ENCODE results near the gene GC.
"Not testable (repeated sequence)": the region's sequence is repeated elsewhere in the genome, so short reads cannot be mapped to it uniquely, and the experiment has no call there.

The GC gene, protein sequence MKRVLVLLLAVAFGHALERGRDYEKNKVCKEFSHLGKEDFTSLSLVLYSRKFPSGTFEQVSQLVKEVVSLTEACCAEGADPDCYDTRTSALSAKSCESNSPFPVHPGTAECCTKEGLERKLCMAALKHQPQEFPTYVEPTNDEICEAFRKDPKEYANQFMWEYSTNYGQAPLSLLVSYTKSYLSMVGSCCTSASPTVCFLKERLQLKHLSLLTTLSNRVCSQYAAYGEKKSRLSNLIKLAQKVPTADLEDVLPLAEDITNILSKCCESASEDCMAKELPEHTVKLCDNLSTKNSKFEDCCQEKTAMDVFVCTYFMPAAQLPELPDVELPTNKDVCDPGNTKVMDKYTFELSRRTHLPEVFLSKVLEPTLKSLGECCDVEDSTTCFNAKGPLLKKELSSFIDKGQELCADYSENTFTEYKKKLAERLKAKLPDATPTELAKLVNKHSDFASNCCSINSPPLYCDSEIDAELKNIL

DNA sequence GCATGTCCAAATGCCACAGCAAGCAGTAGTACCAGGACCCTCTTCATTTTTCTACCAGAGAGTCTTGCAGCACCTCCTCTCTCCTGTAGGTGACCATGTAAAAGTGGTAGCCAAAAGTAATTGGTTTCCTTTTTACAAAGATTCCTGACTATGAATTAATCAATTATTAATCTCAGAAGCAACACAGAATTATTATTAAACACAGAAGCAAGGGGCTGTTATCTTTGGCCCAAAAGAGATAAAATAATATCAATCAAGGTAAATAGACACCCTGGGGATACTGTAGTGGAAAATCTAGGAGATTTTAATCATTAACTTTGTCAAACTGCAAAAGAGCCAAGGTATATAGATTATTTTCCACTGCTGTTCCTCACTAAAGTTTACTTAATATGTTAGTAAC lies at the start of gene GC:
GC (minus strand) TSS at position 108 of the 400 bp plus-strand sequence; CDS start at position 47, 61 bp downstream.
- H3K4me1 ChIP-seq (ENCODE audit: control insufficient read depth, insufficient read depth, low read length), result no peaks in the 10 kb centered on the region
- no peaks in the 10 kb centered on the region for H3K36me3 ChIP-seq (ENCODE audit: control insufficient read depth, insufficient read depth, low read length)
- H3K27me3 ChIP-seq (ENCODE audit: control insufficient read depth, insufficient read depth, low read length), result no peaks in the 10 kb centered on the region
- no peak within 1 kb of the TSS for H3K4me3 ChIP-seq (ENCODE audit: low read length)
- DNase-seq (ENCODE audit: low read depth, low spot score), result no peak
- no peak within 1 kb of the TSS for H3K27ac ChIP-seq (ENCODE audit: low read length)
- H3K9me3 ChIP-seq (ENCODE audit: control insufficient read depth, insufficient read depth, low read length), result no peaks in the 10 kb centered on the region

GRCh38 chr4:71833232-71833900 lies 49.5 kb upstream of the GC start:
- H3K36me3 ChIP-seq (ENCODE audit: control insufficient read depth, insufficient read depth, low read length), result no peaks in the 10 kb centered on the region
- no peaks in the 10 kb centered on the region for H3K4me1 ChIP-seq (ENCODE audit: control insufficient read depth, insufficient read depth, low read length)
- no peak for DNase-seq (ENCODE audit: low read depth, low spot score)
- H3K9me3 ChIP-seq (ENCODE audit: control insufficient read depth, insufficient read depth, low read length), result no peaks in the 10 kb centered on the region
- no peaks in the 10 kb centered on the region for H3K27me3 ChIP-seq (ENCODE audit: control insufficient read depth, insufficient read depth, low read length)
- no peak overlapping the region for H3K27ac ChIP-seq (ENCODE audit: low read length)
- WGBS (ENCODE audit: insufficient coverage, insufficient read length), result no CpG with 5 or more reads among the region's 10 CpGs
- H3K4me3 ChIP-seq (ENCODE audit: low read length), result no peak overlapping the region

- no peak overlapping the region for H3K4me3 ChIP-seq (ENCODE audit: low read length)
- no peaks in the 10 kb centered on the region for H3K27me3 ChIP-seq (ENCODE audit: control insufficient read depth, insufficient read depth, low read length)
- H3K36me3 ChIP-seq (ENCODE audit: control insufficient read depth, insufficient read depth, low read length), result no peaks in the 10 kb centered on the region
- WGBS (ENCODE audit: insufficient coverage, insufficient read length), result no CpG with 5 or more reads among the region's 3 CpGs
- no peaks in the 10 kb centered on the region; the same call in 1 of the 2 replicates for H3K4me1 ChIP-seq (ENCODE audit: control insufficient read depth, insufficient read depth, low read length)
- H3K27ac ChIP-seq (ENCODE audit: low read length), result no peak overlapping the region
- DNase-seq (ENCODE audit: low read depth, low spot score), result no peak
- no peaks in the 10 kb centered on the region for H3K9me3 ChIP-seq (ENCODE audit: control insufficient read depth, insufficient read depth, low read length)
Observed at GRCh38 chr4:71832049-71832448, 48.2 kb upstream of the GC start.

DNA sequence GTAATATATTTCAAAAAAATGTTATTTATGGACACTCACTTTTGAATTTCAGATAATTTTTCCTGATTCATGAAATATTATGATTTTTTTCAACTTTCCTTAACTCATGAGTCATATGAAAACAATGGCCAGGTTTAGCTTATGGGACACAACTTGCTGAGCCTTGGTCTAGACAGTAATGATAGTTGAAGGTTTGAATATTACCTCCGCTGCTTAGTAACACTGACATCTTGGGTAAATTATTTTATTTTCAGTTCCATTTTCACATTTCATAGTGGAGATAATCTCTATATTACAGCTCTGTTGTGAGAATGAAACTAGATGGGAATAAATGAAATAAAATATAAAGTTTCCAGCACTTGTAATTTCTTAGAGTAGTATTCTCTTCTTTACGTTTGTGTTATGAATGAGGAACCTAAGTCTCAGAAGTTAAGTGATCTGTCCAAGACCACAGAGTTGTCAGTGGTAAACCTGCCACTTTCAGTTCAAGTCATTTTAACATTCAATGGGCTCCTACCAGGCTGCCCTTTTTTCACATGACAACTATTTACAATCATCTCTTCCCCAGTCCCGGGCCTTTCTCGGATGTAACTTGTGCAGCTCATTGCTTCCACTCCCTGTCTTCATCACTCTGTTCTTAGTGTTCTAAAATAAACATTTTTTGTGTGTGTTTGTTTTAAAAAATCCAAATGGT lies 46.8 kb upstream of the GC start:
- WGBS (ENCODE audit: insufficient coverage, insufficient read length), result no CpG with 5 or more reads among the region's 4 CpGs
- Histone ChIP-seq H3K9me3 (ENCODE audit: control insufficient read depth, insufficient read depth, low read length) (no peaks in the 10 kb centered on the region), H3K27ac (ENCODE audit: low read length) (no peak overlapping the region)

DNA sequence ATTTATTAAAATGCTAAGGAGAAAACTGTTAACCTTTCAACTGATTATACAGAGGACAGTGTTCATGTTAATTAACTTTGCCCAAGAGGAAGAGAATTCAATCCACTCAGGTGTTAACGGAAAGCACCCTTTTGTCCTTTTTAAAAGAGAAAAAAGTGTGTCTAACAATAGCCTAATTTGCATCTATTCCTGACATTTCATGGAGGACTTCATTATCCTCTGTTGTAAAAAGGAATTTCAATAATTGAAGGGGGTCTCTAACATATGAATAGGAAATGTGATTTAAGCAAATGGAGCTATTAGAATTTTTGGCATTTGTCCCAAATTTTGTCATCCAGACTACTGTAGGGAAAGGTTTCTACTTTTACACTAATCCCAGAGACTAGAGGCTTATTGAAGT lies 44.6 kb upstream of the GC start:
- no peak overlapping the region for H3K4me3 ChIP-seq (ENCODE audit: low read length)
- no peak for DNase-seq (ENCODE audit: low read depth, low spot score)
- H3K27ac ChIP-seq (ENCODE audit: low read length), result no peak overlapping the region
- no peaks in the 10 kb centered on the region for H3K27me3 ChIP-seq (ENCODE audit: control insufficient read depth, insufficient read depth, low read length)
- no peaks in the 10 kb centered on the region; the same call in 1 of the 2 replicates for H3K4me1 ChIP-seq (ENCODE audit: control insufficient read depth, insufficient read depth, low read length)
- WGBS (ENCODE audit: insufficient coverage, insufficient read length), result no CpG with 5 or more reads among the region's 1 CpG
- H3K36me3 ChIP-seq (ENCODE audit: control insufficient read depth, insufficient read depth, low read length), result no peaks in the 10 kb centered on the region; the same call in 1 of the 2 replicates
- no peaks in the 10 kb centered on the region for H3K9me3 ChIP-seq (ENCODE audit: control insufficient read depth, insufficient read depth, low read length)

More for the DNA sequence above, 46.8 kb upstream of the GC start:
- Histone ChIP-seq H3K27me3 (ENCODE audit: control insufficient read depth, insufficient read depth, low read length) (no peaks in the 10 kb centered on the region), H3K4me1 (ENCODE audit: control insufficient read depth, insufficient read depth, low read length) (no peaks in the 10 kb centered on the region; the same call in 1 of the 2 replicates), H3K4me3 (ENCODE audit: low read length) (no peak overlapping the region), H3K36me3 (ENCODE audit: control insufficient read depth, insufficient read depth, low read length) (no peaks in the 10 kb centered on the region)
- DNase-seq (ENCODE audit: low read depth, low spot score), result no peak

DNA sequence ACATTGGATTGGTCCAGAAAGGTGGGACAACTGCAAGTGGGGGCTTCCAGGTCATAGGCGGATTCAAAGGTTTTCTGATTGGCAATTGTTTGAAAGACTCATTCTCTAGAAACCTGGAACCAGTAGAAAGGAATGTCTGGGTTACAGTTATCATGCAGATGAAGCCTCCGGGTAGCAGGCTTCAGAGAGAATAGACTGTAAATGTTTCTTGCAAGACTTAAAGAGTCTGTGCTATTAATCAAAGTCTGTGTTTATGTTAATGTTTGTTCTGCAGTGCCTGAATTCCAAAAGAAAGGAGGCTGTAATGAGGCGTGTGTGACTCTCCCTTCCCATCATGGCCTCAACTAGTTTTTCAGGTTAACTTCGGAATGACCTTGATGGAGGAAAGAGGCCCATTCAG lies 43.9 kb upstream of the GC start:
- H3K9me3 ChIP-seq (ENCODE audit: control insufficient read depth, insufficient read depth, low read length), result no peaks in the 10 kb centered on the region
- H3K27me3 ChIP-seq (ENCODE audit: control insufficient read depth, insufficient read depth, low read length), result no peaks in the 10 kb centered on the region
- peak overlapping the region; percentile 51 for H3K27ac ChIP-seq (ENCODE audit: low read length)
- H3K4me1 ChIP-seq (ENCODE audit: control insufficient read depth, insufficient read depth, low read length), result no peaks in the 10 kb centered on the region; the same call in 1 of the 2 replicates
- no CpG with 5 or more reads among the region's 4 CpGs for WGBS (ENCODE audit: insufficient coverage, insufficient read length)
- H3K4me3 ChIP-seq (ENCODE audit: low read length), result no peak overlapping the region
- peak; percentile 48 for DNase-seq (ENCODE audit: low read depth, low spot score)
- H3K36me3 ChIP-seq (ENCODE audit: control insufficient read depth, insufficient read depth, low read length), result no peaks in the 10 kb centered on the region; the same call in 1 of the 2 replicates

GRCh38 chr4:71816676-71817303 lies 32.9 kb upstream of the GC start:
- Histone ChIP-seq H3K36me3 (ENCODE audit: control insufficient read depth, insufficient read depth, low read length) (no peaks in the 10 kb centered on the region), H3K4me3 (ENCODE audit: low read length) (no peak overlapping the region), H3K27ac (ENCODE audit: low read length) (no peak overlapping the region), H3K4me1 (ENCODE audit: control insufficient read depth, insufficient read depth, low read length) (no peaks in the 10 kb centered on the region), H3K27me3 (ENCODE audit: control insufficient read depth, insufficient read depth, low read length) (no peaks in the 10 kb centered on the region), H3K9me3 (ENCODE audit: control insufficient read depth, insufficient read depth, low read length) (no peaks in the 10 kb centered on the region)
- WGBS (ENCODE audit: insufficient coverage, insufficient read length), result no CpG with 5 or more reads among the region's 4 CpGs
- DNase-seq (ENCODE audit: low read depth, low spot score), result no peak

- H3K9me3 ChIP-seq (ENCODE audit: control insufficient read depth, insufficient read depth, low read length), result no peaks in the 10 kb centered on the region
- DNase-seq (ENCODE audit: low read depth, low spot score), result no peak
- no peaks in the 10 kb centered on the region for H3K4me1 ChIP-seq (ENCODE audit: control insufficient read depth, insufficient read depth, low read length)
- H3K36me3 ChIP-seq (ENCODE audit: control insufficient read depth, insufficient read depth, low read length), result no peaks in the 10 kb centered on the region
- H3K27ac ChIP-seq (ENCODE audit: low read length), result no peak overlapping the region
- no peaks in the 10 kb centered on the region for H3K27me3 ChIP-seq (ENCODE audit: control insufficient read depth, insufficient read depth, low read length)
- H3K4me3 ChIP-seq (ENCODE audit: low read length), result no peak overlapping the region
- no CpG with 5 or more reads among the region's 2 CpGs for WGBS (ENCODE audit: insufficient coverage, insufficient read length)
Observed at GRCh38 chr4:71814433-71814832, 30.6 kb upstream of the GC start.

DNA sequence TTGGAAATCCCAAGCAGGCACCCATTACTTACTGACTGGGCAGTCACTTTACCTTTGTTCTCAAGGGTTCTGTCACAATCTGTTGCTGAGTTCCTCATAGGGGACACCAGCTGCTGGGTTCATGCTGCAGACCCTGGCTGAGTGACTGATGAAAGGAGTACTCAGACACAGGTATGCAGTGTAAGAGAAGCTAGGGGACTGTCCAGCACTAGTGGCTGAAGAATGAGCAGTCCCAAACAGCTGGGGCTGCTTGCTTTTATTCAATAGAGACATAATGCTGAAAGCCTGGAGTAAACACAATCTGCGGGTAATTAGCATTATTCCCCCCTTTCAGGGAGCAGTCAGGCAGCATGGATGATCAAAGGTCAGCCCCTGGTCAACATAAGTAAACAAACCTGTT lies 25.9 kb upstream of the GC start:
- not testable (repeated sequence) for H3K4me3 ChIP-seq (ENCODE audit: low read length); H3K9me3 ChIP-seq (ENCODE audit: control insufficient read depth, insufficient read depth, low read length); H3K4me1 ChIP-seq (ENCODE audit: control insufficient read depth, insufficient read depth, low read length); DNase-seq (ENCODE audit: low read depth, low spot score); H3K27me3 ChIP-seq (ENCODE audit: control insufficient read depth, insufficient read depth, low read length); H3K27ac ChIP-seq (ENCODE audit: low read length); H3K36me3 ChIP-seq (ENCODE audit: control insufficient read depth, insufficient read depth, low read length)
- WGBS (ENCODE audit: insufficient coverage, insufficient read length), result no CpG with 5 or more reads among the region's 1 CpG

GRCh38 chr4:71807469-71807868 lies 23.6 kb upstream of the GC start:
- Histone ChIP-seq H3K4me1 (ENCODE audit: control insufficient read depth, insufficient read depth, low read length) (no peaks in the 10 kb centered on the region), H3K36me3 (ENCODE audit: control insufficient read depth, insufficient read depth, low read length) (no peaks in the 10 kb centered on the region), H3K27ac (ENCODE audit: low read length) (no peak overlapping the region), H3K27me3 (ENCODE audit: control insufficient read depth, insufficient read depth, low read length) (no peaks in the 10 kb centered on the region), H3K4me3 (ENCODE audit: low read length) (no peak overlapping the region), H3K9me3 (ENCODE audit: control insufficient read depth, insufficient read depth, low read length) (no peaks in the 10 kb centered on the region)
- no peak for DNase-seq (ENCODE audit: low read depth, low spot score)
- WGBS (ENCODE audit: insufficient coverage, insufficient read length), result no CpG with 5 or more reads among the region's 3 CpGs

Measured in iPS DF 6.9 (cell line).